HG03095 (cell line): ENCODE results near the gene IMP4.

Source experiments
- ATAC-seq: cut with Tn5 transposase; IDR thresholded peaks from one replicate; pipeline ENCODE4 v1.9.1; 2021; ENCODE audit warnings: moderate library complexity; ENCODE audit not compliant: unreplicated experiment

IMP4 gene

DNA sequence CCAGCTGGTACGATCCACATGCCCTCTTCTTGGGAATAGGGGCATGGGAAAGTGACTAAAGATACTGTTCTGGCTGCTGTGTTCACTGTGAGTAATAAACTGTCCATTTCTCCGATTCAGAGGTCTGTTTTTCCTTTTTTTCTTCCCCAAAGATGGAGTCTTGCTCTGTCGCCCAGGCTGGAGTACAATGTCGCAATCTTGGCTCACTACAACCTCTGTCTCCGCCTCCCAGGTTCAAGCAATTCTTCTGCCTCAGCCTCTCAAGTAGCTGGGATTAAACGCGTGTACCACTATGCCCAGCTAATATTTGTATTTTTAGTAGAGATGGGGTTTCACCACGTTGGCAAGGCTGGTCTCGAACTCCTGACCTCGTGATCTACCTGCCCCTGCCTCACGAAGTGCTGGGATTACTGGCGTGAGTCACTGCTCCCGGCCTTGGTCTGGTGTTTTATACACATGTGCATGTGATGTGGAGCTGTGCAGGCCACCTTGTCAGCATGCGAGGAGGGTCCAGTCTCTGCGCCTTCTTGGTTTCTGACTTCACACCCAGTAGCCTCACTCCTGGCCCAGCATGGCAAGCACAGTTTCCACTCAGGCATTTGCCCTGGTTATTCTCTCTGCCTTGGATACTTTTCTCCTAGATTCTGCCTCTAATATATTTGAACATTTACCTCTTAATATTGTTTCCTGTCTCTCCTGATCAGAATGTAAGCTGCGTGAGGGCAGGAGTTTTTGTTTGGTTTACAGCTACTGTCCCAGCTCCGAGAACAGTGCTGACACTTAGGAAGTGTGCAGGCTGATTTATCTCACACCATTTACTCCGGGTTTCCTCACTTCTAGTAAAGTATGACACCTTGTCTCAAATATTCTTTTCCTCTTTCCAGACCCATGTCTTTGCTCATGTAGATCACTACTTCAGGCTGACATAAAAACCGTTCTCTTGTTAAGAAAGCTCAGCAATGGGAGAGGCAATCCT is 32.9 kb downstream of the IMP4 start:
- no peak for ATAC-seq

DNA sequence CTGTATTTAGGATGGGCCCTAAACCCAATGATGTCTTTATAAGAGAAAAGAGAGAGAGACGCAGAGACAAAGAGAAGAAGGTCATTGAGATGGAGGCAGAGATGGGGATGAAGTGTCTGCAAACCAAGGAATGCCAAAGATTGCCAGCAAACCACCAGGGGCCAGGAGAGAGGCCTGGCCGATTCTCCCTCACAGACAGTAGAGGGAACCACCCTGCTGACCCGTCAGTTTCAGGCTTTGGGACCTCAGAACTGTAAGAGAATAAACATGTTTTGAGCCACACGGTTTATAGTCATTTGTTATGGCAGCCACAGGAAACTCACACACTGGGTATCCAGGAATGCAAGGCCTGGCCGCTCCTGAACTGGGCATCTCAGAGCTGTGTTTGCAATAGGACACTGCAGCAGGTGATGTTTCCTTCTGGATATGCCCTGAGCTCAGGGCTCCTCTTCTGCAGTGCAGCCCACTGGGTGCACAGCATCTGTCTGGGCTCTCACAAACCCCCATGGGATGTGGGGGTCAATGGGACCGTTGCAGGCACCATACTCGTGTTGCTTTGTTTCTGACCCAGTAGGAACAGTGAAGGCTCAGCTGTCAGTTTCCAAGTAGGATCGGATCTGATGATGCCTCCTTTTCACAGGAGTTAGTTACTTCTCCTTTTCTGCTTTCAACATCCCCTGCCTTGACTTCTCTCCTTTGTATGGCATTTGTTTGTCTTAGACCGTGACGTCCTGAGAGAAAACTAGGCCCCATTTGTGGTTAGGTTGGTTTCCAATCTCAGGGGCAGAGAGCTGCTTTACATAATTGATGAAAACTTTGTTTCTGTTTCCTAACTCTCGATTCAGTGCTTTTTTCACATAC is 34.0 kb downstream of the IMP4 start:
- peak; percentile 47 for ATAC-seq

DNA sequence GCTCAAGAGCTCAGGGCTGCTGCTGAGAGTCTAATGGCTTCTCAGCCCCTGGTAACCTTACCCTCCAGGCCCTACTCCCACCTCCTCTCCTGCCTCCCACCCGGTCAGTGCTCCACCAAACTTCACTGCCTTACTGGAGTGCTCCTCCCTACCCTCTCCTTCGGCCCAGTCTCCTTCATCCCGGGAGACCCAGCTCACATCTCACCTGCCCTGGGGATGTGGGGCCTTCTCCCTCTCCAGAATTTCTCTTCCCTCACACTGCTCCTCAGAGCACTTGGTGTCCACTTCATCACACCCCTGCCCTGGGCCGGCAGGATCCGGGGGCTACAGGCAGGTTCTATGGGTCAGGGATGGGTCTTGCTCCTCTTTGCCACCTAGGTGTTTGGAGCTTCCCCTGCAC is 34.8 kb downstream of the IMP4 start:
- no peak for ATAC-seq

DNA sequence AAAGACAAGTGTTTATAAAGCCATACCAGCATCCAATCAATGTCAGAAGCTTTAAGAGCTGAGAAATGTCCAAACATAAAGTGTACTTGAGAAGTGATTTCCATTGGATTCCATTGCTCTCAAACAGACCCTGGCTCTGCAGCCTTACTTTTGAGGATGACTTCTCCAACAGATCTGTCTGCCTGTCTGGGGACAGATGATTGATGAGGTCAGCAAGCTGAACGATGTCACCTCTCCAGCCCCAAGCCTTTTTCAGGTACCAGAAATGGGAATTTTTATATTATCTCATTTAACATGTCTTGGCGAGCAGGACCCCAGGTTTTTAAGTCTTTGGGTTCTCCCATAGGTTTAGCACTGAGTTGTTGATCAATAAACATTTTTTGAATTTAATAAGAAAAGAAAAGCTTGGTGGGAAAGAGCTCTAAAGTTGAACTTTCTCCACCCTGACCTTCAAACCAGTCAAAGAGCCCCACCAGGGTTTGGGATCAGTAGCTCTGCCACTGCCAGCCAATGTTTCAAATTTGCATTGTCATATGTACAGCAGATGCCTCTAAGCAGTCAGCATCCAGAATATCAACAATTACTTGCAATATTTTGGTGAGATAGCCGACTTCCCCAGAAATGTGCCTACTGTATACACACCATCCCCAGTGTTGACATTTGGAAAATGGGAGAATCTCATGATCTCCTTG is 35.7 kb downstream of the IMP4 start:
- no peak for ATAC-seq

DNA sequence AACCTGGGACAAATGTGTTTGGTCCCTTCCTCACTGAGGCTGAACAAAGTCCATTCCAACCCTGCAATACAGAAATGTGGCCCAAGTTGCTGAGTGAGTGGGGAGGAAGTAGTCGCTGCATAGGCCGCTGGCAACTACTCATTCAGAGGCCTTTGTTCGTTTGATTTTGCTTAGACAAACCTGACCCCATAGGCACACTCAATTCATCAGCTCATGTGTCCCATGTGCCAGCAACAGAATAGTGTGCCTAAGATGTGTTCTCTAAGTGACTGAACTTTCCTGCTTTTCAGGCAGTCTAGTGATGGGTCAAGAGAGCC is 36.2 kb downstream of the IMP4 start:
- ATAC-seq = no peak

DNA sequence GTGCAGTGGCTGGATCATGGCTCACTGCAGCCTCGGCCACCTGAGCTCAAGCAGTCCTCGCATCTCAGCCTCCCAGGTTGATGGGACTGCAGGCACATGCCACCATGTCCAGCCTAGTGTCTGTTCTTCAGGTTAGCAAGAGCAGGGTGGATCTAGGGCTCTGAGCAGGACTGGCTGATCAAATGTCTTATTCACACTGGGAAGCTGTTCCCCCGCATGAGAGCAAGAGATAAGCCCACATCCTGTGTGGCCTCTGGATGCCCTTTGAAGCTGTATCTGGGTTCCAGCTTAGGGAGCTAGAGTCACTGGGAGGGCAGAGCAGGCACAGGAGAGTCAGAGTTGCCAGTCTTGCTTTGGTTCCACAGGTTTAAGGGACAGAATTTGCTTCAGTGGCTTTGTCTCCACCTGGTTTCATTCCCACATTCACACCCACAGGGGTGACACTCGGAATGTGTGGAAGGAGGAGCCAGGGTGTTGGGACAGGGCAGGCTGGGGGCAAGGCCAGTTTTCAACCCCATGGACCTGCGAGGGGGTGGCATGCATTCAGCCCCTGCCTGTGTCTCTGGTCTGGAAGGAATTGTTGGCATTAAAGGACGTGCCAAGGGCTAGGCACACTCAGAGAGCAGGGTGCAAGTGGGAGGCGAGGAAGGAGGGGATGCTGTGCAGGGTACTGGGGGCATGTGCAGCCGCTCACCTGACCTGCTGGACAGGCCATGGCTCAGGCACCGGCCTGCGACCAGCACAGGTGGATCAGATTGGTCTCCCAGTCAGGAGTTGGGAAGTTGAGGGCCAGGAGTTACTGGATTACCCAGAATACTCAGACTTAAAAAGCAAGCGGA is 37.6 kb downstream of the IMP4 start:
- no peak for ATAC-seq

DNA sequence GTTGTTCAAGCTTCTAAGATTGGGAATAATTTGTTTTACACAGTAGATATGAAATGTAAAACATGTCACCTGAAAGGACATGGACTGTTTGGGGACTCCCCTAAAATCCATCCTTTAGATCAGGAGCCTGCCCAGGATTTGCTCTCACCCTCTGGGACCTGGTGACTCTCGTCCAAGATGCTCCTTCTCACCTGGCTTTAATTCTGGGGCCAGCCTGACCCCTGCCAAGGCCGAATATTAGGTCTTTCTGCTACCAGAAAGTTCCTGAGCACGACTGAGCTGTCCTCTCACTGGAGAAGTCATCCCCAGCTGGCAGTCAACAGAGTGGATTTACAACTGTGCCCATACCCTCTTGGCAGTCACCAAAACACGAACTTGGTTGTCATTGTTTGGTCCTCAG is 38.4 kb downstream of the IMP4 start:
- ATAC-seq = no peak

DNA sequence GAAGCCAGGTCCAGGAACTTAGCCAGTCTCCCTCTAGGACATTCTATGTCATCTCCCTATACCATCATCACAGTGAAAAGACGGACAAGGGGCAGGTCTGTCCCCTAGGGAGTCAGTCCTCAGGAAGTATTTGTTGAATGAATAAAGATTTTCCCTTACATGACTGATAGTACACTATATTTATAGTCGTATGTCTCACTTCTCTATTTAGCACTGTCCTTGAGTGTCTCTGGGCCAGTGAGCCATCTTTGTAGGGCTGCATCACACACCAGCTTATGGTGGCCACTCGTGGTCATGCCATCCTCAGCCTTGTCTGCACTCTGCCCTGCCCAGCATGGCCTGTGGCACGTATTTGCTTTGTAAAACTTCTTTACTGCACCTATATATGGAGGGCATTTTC is 38.9 kb downstream of the IMP4 start:
- no peak for ATAC-seq

DNA sequence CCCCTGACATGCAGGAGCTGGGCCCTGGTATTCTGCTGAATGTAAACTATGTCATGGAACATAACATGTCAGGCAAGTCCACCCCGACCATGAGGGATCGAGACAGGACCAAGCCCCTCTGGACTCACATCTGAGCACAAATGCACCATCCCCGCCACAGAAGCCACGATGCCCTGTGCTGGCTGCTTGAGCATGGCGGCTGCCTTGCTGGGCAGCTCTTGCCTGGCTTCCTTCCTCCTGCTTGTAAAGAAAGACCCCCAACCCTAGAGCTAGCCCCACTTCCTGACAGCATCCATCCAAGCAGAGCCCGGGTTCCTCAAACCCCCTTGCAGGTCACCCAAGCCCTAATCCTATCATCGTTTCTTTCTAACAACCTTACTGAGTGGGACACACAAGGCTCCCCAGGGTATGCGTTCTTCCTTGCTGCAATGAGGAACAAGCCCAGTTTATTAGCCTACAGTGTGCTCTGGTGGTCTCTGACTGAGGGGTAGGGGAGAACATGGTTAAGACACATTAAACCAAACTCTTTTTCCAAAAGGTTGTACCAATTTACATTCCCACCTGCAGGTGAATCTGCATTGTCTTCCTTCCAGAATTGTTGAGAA is 39.7 kb downstream of the IMP4 start:
- ATAC-seq = no peak

DNA sequence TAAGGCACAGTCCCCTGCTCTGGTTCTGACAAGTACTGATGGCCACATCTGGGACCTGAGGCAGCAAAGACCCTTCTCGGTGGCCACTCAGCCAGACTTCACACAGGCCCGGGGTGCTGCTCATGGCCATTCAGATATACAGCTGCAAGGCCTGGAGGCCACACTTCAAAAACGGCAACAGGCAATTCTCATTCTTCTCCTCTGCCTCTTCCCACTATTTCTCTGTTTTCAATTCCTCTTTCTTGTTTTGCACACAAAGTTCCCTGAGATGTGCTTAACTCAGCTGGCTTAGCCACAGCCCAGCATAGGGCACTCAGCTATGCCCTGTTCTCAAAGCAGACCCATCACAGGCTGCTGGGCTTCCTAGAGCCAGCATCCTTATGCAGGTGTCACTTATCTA is 43.0 kb downstream of the IMP4 start:
- ATAC-seq = peak; percentile 61

DNA sequence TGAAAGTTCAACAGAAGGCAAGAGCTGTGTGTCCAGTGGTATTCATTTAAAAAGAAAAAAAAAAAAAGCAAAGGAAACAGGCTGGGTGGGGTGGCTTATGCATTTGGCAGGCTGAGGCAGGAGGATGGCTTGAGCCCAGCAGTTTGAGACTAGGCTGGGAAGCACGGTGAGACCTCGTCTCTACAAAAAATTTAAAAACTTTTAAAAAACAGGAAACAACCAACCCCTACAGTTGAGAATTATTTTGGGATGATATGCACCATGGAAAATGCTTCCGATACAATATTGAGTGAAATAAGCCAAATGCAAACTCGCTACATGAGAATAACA is 44.3 kb downstream of the IMP4 start:
- no peak for ATAC-seq

DNA sequence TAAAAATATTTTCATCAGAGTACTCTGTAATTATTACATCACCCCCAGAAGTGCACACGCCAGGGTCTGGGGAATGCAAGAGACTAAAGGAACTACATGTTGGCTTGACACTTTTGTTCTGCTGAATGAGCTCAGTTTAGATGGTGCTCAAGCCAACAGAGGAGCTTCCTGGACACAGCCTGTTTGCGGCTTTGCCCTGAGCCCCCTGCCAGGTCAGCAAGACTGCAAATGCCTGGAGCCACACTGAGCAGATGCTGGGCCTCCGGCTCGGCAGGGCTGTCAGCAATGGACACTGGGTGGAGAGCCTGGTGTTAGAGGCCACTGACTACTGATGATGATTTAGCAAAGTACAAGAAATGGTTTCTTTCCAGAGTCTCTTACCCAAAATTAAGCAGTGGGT is 45.1 kb downstream of the IMP4 start:
- no peak for ATAC-seq

DNA sequence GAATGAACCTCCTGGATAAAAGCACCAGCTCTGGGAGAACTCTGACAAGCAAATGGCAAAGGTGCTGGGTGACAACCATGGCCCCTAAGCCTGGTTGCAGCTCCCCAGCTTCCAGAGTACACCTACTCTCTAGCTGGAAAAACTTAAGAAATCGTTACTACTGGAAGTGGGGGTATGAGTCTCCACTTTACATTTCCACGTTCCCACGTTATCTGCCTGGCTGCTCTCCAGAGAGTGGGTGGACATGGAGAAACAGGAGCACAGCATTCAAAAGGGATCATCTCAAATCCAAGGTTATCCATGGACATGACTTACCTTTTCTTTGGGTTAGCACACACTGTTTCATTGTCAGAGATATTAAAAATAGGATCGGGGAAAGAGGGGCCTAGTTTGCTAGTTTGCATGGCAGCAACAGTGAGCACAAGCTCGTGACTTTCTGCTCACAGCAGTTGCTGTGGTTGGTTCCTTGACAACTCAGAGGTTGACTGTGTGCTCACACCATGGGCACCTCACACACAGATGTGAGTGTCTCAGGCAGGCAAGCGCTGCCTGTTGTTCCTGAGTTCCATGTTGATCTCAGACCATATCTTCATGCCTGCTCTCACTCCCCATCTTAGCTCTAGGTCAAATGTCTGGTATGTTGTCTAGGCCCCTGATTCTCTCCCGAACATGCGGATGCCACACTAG is 45.7 kb downstream of the IMP4 start:
- ATAC-seq = no peak

DNA sequence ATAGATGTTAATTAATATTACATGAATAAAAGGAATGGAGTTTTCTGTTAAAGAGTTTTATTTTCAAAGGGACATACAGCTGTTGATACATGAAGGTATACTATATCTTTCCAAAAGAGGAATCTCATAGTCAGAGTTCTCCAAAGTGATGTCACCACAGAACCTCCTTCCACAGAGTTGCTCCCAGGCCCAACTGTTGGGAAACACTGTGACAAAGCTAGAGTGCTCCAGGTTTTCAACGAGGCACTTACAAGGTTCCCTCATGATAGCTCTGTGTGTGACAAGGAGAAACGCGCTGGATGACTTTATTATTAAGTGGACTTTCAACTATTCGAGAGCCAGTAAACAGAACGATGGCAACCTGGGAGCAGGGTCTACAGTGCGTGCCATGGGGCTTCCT is 46.7 kb downstream of the IMP4 start:
- ATAC-seq = no peak

DNA sequence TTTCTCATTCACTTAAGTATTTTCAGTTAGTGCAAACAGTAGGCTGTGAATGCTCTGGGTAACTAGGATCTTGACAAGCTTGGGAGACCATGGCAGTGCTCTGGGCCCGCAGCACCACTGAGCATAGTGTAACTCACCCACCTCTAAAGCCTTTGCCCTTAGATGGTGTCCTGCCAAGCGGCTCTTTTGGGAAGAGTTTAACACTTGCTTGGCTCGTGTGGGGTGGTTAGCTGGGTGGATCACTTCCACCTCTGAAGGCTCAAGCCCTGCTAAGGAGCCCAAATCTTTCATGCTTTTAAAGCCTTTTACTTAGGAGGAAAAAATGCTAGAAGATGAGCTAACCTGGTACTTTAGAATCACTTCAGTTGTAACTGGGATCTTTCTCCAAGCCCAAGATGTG is 47.1 kb downstream of the IMP4 start:
- ATAC-seq = no peak

DNA sequence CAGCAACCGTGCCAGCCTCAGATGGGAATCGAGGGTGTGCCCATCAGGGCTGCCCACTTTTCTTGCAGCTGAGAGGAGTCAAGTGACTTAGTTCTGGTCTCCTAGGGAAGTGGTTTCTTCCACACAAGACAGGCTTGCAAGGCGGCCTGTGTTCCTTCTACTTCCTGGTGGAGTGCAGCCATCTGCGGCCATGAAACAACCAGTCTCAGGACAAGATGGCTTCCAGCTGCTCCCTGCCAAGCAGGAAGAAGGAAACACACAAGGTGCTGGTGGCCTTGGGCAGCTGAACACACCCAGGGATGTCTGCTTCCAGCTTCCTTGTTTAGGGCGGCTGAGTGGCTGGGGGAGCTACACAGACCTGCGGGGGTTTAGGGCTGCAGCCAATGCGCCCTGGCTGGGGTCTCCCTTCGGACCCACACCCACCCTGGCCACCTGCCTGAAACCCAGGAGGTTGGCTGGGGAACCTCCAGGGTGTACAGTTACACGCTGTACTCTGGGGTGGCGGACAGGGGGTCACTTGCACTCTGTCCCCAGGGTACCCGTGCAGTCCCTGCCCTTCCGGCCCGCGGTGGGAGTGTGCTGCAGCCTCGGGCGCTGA is 47.9 kb downstream of the IMP4 start:
- ATAC-seq = peak; percentile 27

DNA sequence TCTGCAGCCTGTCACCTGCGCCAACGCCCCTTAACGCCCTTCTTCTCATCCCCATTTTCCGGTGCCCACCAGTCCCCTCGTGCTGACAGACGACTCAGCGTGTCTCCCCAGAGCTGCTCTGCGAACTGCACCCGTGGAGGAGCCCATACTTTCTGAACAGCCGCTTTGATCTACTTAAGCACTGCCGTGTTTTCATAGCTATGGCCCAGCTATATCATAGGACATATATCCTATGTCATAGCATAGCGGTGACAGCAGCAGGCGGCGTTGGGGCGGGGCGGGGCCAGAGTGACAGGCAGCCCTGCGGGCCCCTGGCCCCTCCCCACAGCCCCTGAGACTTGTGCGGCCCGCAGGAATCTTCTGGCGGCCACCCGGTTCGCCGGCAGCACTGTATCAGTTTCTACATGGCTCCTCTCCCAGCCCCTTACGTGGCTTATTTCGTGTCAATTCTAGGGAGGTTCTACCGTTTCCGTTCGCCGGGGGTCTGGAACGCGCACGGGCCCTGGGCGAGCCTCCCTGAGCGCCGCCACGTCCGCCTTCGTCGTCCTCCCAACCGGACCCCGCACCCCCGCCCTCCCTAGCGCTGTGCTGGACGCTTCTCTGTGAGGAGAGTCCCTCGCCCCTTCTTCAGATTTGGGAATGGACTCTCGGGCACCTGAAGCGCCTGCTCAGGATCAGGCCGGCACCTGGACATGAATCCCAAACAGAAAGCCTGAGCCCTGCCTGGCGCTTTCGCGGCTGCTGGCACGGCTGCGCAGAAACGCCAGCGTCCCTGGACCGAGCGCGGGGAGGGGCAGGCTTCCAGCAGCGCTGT is 48.6 kb downstream of the IMP4 start:
- ATAC-seq = peak; percentile 85

DNA sequence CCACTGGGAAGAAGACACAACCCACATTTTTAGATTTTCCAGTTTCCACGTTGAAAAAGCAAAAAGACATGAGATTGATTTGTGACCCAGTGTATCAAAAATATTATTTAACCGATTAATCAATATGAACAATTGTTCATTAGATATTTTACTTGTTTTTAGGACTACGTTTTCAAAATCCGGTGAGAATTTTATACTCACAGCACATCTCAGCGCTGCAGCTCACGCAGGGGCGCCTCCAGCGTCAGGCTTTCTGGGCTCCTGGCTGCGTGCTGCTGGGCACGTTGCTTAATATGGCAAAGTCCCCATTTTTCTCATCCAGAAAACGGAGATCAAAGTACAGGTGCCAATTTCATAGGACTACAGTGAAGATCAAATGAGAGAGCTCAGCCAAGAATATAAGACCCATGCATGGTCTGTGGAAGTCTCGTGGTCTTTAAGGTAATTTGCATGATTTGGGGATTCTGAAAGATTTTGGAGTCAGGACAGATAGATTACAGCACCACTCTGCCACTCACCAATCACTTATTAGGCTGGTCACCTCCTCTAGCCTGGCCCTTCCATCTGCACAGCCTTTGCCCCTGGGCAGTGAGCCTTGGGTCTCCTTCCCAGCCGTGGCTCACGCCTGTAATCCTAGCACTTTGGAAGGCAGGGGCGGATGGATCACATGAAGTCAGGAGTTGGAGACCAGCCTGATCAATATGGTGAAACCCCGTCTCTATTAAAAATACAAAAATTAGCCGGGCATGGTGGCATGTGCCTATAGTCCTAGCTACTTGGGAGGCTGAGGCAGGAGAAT is 49.4 kb downstream of the IMP4 start:
- ATAC-seq = no peak
